Ramos (cell line): ENCODE measurements around the gene BEGAIN.

ENCODE experiments used
- in situ Hi-C: fragments of 300-500 bp; cut with MboI; formaldehyde crosslinking; loops from one replicate; pipeline ENCODE4 v1.14.3; 2022; ENCODE audit warnings: low sequenced_read_pairs; ENCODE audit not compliant: unreplicated experiment

The BEGAIN gene

DNA sequence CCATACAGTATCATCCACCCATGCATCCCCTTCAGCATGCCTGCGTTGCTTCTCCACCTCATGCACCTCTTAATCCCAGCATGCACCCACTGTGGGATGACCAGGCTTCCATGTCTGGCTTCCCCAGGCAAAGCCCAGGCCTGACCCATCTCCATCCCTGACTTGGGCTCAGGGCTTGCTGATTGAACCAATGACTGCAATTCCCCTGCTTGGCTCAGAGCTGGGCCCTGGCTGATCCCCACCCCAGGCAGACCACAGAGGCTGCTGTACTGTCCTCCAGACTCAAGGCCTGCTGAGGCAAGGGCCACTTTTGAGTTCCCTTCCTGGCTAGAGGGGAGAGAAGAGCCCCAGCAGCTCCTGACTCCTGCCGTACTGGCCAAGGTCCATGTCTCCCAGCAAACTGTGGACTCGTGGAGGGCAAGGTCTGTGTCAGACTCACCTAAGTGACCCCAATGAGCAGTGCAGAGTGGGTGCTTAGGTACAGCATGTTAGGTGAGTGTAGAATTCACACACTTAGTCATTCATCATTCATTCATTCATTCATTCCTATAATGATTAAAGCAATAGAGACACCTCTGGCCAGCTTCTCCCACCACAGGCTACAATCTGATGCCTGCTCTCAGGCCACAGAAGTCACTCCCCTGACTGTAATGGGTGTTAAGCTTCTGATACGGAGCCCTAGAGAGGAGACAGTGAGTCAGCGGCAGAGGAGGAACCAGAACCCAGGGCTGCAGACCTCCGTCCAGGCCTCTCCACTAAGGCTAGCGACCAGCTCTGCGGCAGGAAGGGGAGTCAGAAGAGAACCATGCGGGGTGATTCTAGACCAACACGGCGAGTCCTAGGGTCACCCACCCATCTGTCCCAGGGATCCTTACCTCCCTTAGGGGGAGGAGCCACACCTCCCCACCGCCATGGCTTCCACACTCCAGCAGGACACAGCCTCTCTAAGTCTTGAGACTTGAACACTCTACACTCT is 2.9 kb downstream of the BEGAIN start:
- in situ Hi-C loops: no loop called here

DNA sequence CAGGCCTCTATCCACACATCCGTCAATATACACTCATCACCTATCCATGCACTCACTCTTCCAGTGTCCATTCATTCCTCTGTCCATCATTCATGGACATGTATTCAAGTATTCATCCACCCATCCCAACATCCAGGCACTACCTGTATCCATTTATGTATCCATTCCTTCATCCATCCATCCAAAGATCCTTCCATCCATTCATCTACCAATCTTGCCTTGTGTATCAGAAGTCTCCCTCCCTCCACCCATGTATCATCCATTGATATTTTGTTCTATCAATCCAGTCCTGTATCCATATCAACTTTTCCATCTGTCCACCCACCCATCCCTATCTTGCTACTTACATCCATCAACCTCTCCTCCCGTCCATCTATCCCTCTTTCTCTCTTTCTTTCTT is 4.0 kb downstream of the BEGAIN start:
- in situ Hi-C loops: no loop called here

DNA sequence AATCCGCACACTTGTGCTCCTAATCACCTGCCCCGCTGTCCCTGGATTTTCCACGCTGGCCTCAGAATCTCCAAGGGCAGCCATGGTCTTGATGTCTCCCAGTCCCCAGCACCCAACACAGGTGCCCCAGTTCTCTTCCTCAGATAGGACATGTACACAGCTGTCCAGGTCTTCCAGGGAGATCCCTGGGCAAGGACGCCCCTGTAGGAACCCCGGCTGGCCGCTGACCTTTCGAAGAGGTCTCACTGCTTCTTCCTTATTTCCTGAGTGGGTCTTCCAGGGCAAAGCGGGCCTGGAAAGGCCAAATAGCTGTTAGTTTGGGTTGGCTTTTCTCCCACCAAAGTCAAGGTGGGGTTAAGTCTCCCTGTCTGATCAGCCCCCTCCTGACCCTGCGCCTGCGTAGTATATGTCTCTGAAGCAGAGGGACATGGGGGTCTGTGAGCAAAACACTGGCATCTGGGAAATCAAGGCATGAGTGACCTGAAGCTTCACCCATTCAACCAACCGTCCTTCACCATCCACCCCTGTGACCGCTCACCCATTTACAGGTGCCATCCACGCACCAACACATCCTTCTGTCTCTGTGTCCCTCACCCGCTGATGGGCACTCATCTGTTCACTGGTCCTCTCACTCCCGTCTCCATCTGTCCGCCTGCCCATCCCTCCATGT is 4.6 kb downstream of the BEGAIN start:
- in situ Hi-C loops: no loop called here

DNA sequence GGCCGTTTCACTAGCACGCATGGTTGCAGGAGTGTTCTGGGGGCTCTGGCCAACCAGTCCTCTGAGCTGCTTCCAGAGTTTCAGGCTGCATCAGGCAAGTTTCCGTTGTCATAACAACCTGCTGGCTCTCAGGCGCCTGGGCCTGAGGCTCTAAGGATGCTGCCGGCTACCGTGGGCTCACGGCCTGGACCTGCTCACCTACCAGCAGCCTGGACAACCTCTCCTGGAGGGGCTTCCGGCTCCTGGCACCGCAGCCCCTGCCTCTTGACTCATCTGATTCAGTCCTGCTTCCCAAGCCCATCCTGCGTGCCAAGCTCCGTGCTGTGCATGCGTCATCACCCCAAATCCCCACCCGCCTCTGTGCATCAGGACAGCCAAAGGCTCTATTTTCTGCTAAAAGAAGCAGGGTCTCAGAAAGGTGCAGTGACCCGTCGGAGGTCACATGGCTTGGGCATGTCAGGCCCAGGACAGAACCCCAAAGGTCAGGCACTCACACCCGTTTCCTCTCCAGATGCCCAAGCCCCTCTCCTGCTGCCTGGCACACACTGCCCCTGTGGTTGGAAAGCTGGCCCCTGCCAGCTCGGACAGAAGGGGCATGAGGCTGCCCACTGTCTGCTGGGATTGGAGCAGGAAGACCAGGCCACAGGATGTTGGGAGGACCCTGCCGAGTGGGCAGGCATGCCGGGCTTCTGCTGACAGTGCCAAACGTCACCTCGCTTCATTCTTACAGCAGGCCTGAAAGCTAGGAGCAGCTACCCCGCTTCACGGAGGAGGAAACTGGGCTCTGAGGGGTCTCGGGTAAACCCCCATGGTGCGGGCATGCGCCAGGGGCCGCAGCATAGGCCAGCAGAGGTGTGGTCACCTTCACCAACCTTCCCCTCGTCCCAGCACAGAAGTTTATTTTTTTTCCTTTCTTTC is 5.7 kb downstream of the BEGAIN start:
- in situ Hi-C loops: no loop called here

DNA sequence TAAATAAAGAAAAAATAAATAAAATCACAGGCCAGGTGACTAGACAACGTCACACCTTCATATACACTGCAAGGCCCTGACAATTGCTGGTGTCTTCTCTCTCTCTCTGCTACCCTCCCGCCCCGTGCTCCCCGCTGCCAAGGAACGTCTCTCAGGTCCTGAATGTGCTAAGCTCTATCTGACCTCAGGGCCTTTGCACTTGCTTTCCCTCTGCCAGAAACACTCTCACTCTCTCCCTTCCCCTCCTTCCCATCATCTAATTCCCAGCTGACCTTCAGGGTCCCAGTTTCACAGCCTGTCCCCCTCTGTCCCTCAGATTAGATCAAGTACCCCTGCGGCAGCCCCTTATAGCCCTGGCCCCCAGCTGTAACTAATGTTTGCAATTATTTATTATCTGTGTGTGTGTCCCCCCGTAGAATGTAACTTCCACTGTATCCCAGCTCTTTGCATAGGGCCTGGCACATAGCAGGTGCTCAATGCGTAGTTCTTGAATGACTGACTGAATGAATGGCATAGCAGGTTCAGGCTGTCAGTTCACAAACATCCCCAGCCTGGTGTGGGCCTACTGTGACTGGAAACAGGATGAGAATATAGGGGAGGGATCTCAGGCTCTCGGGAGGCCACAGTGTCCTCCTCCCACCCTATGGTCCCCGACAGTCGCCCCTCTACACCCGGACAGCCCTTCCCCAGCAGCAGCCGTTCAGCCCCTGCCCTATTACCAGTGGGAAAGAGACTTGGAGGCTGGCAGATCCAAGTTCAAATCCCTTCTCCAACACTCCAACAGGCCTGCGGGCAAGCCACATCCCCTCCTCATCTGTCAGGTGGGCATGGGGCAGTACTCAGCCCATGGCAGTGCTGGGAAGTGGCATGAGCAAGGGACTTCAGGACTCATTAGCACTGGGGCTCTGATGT is 6.6 kb downstream of the BEGAIN start:
- in situ Hi-C loops: no loop called here

DNA sequence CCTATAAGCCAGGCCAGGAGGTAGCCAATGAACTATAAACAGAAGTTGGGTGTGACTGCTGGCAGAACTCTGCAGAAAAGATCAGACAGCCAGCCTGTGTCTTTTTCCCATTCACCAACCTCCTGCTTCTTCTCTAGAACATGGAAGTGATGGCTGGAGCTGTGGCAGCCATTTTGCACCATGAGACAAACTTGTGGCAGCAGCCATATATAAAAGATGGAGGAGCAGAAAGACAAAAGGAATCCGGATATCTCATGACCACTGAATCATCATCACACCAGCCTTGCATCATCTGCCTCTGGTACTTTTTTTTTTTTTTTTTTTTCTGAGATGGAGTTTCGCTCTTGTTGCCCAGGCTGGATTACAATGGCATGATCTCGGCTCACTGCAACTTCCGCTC is 8.7 kb downstream of the BEGAIN start:
- in situ Hi-C loops: no loop called here

DNA sequence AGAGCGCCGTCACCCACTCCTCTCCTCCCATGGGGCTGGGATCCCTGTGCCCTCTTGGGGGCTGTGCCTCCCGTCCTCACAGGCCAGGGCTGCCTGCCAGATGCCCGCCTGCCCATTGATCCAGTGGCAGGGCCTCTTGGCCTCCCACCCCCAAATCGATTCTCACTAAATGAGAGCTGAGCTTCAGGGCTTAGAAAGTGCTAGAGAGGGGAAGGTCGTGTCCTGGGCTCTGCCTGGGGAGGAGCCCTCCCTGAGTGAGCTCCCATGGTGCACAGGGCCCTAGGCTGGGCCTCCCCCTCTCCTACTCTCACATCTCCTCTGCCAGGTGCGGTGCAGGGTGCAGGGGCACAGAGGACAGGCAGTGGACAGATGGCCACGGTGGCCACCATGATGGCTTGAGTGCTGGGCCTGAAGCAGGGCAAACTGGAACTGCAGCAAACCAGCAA is 9.2 kb downstream of the BEGAIN start:
- in situ Hi-C loops: no loop called here

DNA sequence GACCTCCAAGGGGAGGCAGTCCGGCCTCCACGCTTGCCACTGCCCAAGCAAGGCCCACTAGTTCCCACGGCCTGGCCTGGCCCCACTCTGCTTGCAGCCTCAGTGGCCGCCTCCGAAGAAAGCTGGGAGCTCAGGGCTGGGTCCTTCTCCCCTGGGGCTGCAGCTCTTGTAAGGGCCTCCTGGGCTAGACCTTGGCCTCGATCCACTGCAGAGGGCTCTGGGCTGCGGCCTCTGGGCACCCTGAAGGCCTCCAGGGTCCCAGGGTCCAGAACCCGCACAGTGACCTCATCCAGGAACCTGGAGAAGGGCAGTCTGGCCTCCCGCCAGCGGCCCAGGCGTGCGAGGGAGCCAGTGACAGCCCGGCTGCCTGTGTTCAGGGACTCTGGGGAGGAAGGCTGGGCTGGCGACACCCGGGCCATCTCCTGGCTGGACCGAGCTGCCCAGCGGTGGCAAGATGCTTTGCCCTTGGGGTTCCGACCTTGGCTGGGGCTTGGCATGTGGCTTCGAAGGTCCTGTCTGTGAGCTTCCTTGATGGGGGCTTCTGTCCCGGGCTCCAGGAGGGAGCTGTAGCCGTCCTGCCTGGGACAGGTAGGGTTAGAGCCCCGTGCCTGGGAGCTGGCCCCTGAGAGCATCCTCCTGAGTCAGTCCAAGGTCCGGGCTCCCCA is 9.8 kb downstream of the BEGAIN start:
- in situ Hi-C loops: no loop called here

DNA sequence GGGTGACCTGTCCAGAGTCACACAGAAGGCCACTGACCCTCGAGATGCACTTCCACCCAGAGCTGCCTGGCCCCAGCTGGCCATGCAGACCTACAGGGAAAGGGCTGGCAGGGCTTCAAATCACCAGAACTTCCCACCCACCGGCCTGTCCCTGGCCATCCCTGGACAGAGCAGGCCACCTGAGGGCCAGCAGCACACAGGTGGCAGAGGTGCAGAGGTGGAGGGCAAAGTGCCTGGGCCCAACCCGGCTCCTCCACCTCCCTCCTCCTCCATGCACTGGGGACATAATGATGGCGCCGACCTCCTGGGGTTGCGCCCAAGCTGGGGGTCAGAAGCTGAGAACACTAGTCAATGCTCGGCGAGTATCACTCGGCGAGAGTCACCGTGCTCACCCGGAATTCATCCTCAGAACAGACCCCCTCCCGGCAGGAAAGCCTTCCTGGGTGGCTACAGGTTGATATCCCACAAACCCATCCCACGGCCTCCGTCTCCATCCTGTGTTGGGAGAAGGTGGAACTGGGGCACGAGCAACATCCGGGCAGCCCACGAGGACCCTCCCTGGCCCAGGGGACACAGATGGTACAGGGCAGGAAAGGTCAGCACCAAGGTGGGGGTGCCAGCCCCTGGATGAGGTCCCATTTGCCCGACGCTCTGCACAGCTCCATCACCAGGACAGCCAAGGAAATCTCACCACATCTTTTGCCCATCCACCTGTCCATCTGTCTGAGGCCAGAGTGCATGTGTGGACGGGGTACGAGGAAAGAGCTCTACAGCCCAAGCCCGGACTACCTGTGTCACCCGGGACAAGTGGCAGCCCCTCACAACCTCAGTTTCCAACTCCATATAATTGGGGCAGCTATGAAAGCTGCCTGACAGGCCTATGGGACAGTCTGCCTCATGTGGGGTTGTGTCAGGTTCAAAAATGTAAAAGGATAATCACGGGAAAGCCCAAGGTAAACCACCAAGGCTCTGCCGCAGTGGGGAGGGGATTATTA is 10.8 kb downstream of the BEGAIN start:
- in situ Hi-C loops: no loop called here

DNA sequence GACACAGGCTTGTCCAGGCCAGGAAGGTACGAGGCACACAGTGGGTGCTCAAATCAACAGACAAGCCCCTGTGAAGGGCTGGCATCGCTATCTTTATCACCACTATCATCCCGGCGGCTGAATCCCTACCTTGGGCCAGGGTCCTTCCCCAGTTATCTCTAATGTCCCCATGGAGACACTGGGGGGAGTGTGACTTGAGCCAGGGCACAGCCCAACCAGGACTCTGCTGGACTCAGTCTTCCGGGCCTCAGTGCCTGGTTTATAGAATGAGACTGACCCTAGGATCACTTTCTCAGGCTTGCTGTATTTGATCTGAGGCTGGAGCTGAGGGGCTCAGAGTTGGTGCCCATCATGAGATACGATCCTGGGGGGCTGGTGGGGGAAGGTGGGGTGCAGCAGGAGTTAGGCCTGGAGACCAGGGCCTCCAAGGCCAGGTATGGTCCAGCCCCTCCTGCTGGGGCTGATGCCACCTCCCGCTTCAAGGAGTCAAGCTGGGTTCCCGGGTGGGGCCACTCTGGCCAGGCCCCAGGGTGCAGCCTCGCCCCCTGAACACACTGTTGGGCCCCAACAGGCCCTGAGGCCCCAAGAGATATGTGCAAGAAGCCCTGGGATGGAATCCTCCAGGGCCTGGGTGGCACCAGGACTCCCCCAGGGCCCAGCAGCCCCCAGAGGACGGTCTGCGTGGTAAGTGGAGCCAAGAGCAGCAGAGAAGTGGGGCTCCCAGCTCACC is 11.8 kb downstream of the BEGAIN start:
- in situ Hi-C loops: no loop called here

DNA sequence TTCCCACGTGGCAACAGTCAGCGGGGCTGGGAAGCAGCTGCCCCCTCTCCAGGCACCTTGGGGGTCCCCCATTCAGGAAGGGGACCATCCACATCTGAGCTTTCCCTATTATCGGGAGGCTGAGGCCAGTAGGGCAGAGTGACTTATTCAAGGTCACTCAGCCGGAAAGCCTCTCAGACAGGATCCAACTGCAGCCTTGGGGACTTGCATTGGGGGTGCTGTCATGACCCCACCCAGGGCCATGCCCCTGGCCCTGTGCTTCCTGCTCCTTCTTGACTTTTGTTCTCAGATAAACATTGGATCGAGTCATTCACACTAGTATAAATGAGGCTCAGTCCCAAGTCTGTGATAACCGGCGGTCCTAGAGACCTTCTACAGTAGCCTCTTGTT is 12.6 kb downstream of the BEGAIN start:
- in situ Hi-C loops: no loop called here

DNA sequence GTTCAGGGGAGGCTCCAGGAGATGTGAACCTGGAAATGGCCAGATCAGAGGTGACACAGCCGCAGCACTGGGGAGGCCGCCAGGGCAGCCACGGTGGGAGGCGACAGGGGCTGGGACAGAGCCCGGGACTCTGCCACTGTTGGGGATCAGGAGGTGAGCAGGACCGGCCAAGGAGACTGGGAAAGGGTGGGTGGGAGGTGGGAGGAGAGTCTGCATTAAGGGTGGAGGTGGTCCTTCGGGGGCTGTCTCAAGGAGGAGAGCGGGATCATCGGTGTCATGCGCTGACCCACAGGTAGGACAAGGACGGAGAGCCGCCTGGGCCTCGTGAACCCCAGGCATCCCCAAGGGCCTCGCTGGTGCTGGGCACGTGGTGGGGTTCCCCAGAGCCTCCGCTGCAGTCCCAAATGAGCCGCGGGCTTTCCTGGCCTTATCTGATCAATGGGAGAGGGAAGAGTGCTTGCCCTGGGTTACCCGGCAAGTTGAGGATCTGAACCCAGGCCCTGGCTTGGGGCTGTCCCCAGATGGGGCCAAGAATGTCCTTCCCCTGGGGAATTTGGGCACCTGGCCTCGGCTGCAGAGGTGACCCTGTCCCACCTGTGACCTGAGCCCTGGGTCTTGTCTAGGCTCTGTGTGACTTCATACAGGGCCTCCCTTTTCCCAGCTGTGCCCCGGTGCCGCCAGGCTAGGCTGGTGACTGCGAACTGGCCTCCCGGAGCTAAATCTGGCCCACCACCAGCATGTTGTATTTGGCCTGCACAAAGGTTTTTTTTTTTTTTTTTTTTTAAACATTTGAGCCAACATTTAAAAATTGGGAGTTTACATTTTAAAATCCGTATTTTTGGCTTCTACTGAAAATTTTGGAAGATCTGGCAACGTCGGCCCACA is 13.2 kb downstream of the BEGAIN start:
- in situ Hi-C loops: no loop called here

DNA sequence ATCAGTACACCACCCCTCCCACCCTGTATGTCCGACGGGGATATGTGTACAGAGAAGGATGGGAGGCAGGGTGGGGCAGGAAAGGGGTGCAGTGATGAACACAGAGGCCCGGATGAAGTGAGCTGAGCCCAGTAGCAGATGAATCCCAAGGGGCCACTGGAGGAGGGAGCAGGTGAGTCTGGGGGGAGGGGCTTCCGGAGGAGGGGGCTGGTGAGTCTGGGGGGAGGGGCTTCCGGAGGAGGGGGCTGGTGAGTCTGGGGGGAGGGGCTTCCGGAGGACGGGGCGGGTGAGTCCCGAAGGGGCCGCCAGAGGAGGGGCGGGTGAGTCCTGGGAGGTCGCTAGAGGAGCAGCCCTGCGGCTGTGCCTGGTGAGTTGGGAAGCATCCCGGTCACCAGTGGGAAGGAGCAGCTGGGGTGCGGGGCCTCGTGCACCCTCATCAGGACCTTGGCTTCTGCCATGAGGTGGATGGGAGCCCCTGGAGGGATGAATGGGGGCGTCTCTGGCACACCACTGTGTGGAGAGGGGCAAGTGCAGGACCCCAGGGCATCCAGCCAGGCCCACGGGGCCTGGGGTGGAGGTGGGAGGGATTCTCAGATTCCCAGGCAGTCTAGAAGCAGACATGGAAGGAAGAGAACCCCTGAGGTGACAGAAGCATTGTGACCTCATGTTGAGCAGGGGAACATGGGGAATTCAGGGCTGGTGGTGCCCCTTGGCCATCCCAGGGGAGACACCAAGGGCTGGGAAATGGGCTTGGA is 14.0 kb downstream of the BEGAIN start:
- in situ Hi-C loops: no loop called here

DNA sequence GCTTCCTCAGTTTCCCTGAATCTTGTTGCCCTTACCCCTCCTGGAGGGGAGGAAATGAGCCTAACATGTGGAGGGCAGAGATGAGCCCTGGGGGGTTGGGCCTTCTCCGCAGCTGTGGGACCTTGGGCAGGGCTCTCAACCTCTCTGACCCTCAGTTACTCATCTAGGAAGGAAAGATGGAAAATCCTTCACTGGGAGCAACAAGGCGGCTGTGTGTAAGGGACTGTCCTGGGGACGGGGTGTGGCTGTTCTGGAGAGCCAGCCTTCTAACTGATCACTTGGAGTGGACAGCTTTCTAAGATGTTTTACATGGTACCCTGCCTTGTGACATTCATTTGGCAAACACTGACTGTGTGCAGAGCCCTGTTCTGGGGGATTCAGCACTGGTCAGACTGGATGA is 14.7 kb downstream of the BEGAIN start:
- in situ Hi-C loops: no loop called here

DNA sequence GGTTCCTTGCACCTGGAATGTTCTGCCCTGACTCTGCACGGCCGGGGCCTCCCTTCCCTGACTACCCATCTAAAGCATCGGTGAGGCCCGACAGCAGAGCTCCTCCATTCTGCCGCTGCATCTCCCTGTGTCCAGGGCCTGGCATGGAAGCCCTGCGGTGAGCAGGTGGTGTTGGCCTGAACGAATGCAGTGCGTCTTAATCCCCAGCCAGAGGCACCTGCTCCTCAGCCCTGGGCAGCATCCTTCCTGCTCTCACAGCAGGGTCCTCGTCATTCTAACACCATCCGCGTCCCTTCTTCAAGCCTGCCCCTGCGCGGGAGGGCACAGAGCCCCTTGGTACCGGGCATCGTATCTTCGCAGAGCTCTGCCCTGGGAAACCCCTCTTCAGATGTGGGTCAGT is 15.4 kb downstream of the BEGAIN start:
- in situ Hi-C loops: no loop called here
